ENCODE data around the gene ST3GAL5.

ST3GAL5 gene

DNA sequence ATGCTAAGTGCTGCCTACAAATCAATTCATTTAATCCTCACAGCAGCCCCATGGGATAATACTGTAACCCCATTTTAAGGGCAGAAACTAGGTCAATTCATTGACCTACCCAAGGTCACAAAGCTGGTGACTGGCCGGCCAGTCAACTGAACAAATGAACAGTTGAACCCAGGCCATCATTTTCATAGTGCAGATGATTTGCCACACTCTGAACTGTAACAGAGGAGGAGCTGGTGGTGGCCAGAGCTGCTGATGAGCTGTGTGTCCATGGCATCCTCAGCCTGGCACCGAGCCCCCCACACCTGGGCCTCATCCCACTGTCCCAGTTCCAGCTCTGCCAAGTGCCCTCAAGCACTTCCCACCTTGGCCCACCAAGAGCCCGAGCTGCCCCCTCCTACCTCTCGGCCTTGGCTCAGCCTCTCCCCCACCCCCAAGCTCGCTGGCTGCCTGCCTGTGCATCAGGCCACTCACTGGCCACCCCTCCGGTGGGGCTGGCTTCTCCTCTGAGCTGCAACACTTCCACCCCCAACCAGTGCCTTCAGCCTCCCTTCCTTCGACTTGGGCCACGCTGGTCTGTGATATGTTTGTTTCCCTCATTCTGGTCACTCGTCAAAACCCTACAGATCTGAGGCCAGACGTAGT, 76.6 kb downstream of the ST3GAL5 start:
- no peaks in the 10 kb centered on the region for H3K9me3 ChIP-seq (ENCODE audit: control insufficient read depth, insufficient read depth, low read depth, low read length)
- H3K27ac ChIP-seq (ENCODE audit: low read depth, low read length) = no peak overlapping the region
- no peaks in the 10 kb centered on the region for H3K36me3 ChIP-seq (ENCODE audit: control insufficient read depth, insufficient read depth, low read length)

DNA sequence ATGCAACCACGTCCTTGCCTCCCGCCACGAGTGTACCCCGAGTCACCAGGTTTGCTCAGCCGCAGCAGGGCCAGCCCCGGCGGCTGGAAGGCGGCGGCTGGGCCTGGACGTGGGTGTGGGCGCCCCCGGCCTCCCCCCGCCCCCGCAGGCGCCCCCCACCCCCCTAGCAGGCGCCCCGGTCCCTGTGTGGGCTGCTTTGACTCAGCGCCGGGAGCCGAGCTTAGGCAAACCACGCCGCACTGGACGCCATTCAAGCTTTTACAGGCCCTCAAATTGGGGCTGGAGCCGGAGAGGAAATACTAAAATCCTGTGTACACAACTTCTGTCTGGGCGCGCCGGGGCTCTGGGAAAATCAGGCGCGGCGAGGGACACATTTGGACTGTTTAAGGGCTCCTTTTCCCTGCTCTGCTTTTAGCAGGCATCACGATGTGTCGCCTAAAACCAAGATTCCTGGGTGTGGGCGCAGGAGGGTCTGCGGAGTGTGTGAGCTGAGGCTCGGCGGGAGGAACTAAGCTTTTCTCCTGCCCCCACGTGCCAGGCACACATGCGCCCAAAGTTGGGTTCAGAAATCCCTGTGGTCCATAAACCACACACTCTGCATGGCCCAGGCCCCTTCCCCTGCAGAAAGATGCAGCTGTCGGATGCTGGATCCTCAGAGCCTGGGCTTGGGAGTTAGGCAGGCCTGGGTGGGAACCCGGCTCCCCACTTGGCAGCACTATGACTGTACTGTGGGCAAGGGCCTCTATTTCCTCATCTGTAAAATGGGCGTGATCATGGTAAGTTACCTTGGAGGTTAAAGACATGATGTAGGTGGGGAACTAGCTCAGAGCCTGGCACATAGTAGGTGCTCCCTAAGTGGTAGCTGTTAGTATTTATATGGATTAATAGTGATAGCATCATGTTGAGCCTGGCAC, 77.4 kb downstream of the ST3GAL5 start:
- H3K9me3 ChIP-seq (ENCODE audit: control insufficient read depth, insufficient read depth, low read depth, low read length) = no peaks in the 10 kb centered on the region
- H3K27me3 ChIP-seq (ENCODE audit: control insufficient read depth, insufficient read depth, low read length) = no peaks in the 10 kb centered on the region
- H3K27ac ChIP-seq (ENCODE audit: low read depth, low read length) = no peak overlapping the region
- H3K9ac ChIP-seq (ENCODE audit: low read length) = no peak overlapping the region
- no peak overlapping the region for H3K4me3 ChIP-seq (ENCODE audit: low read depth, low read length)
- H3K36me3 ChIP-seq (ENCODE audit: control insufficient read depth, insufficient read depth, low read length) = no peaks in the 10 kb centered on the region
- H3K4me1 ChIP-seq (ENCODE audit: control insufficient read depth, insufficient read depth, low read length) = peaks cover 5% of the 10 kb centered on the region; the same call in 1 of the 2 replicates

More for the DNA sequence above, 76.6 kb downstream of the ST3GAL5 start:
- Histone ChIP-seq H3K9ac (ENCODE audit: low read length) (no peak overlapping the region), H3K4me3 (ENCODE audit: low read depth, low read length) (no peak overlapping the region), H3K4me1 (ENCODE audit: control insufficient read depth, insufficient read depth, low read length) (peaks cover 5% of the 10 kb centered on the region; the same call in 1 of the 2 replicates), H3K27me3 (ENCODE audit: control insufficient read depth, insufficient read depth, low read length) (no peaks in the 10 kb centered on the region)

- Histone ChIP-seq H3K27ac (ENCODE audit: low read depth, low read length) (no peak overlapping the region), H3K4me1 (ENCODE audit: control insufficient read depth, insufficient read depth, low read length) (peaks cover 5% of the 10 kb centered on the region; the same call in 1 of the 2 replicates), H3K4me3 (ENCODE audit: low read depth, low read length) (no peak overlapping the region), H3K9me3 (ENCODE audit: control insufficient read depth, insufficient read depth, low read depth, low read length) (no peaks in the 10 kb centered on the region), H3K27me3 (ENCODE audit: control insufficient read depth, insufficient read depth, low read length) (no peaks in the 10 kb centered on the region), H3K9ac (ENCODE audit: low read length) (no peak overlapping the region), H3K36me3 (ENCODE audit: control insufficient read depth, insufficient read depth, low read length) (no peaks in the 10 kb centered on the region)
Observed at GRCh38 chr2:85810371-85811179, 78.2 kb downstream of the ST3GAL5 start.

DNA sequence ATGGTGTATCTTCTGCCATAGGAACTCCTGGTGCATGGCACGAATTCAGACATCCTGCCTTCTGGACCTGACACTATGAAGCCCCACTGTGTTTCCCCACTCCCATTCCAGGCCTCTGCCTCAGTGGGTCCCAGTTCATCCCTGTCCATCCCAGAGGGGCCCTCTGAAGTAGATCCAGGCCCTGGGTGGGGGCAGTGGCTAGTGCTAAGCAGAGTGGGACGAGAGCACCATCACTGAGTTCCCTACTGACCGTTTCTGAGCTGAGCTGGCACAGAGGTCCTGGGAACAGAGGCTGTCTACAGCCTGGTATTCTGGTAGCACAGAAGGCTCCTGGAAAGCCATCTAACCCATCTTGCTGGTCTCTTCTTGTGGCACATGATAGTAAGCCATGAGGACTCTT, 81.0 kb downstream of the ST3GAL5 start:
- no peaks in the 10 kb centered on the region for H3K9me3 ChIP-seq (ENCODE audit: control insufficient read depth, insufficient read depth, low read depth, low read length)
- H3K27me3 ChIP-seq (ENCODE audit: control insufficient read depth, insufficient read depth, low read length) = no peaks in the 10 kb centered on the region
- peaks cover 8% of the 10 kb centered on the region; the same call in 1 of the 2 replicates for H3K4me1 ChIP-seq (ENCODE audit: control insufficient read depth, insufficient read depth, low read length)
- H3K9ac ChIP-seq (ENCODE audit: low read length) = no peak overlapping the region
- no peaks in the 10 kb centered on the region for H3K36me3 ChIP-seq (ENCODE audit: control insufficient read depth, insufficient read depth, low read length)
- H3K4me3 ChIP-seq (ENCODE audit: low read depth, low read length) = no peak overlapping the region
- no peak overlapping the region for H3K27ac ChIP-seq (ENCODE audit: low read depth, low read length)

- no peaks in the 10 kb centered on the region for H3K36me3 ChIP-seq (ENCODE audit: control insufficient read depth, insufficient read depth, low read length)
- H3K27ac ChIP-seq (ENCODE audit: low read depth, low read length) = no peak overlapping the region
- peaks cover 8% of the 10 kb centered on the region; the same call in 1 of the 2 replicates for H3K4me1 ChIP-seq (ENCODE audit: control insufficient read depth, insufficient read depth, low read length)
- H3K9ac ChIP-seq (ENCODE audit: low read length) = no peak overlapping the region
- H3K4me3 ChIP-seq (ENCODE audit: low read depth, low read length) = no peak overlapping the region
- H3K27me3 ChIP-seq (ENCODE audit: control insufficient read depth, insufficient read depth, low read length) = no peaks in the 10 kb centered on the region
- no peaks in the 10 kb centered on the region for H3K9me3 ChIP-seq (ENCODE audit: control insufficient read depth, insufficient read depth, low read depth, low read length)
Observed at GRCh38 chr2:85806358-85807118, 82.3 kb downstream of the ST3GAL5 start.

DNA sequence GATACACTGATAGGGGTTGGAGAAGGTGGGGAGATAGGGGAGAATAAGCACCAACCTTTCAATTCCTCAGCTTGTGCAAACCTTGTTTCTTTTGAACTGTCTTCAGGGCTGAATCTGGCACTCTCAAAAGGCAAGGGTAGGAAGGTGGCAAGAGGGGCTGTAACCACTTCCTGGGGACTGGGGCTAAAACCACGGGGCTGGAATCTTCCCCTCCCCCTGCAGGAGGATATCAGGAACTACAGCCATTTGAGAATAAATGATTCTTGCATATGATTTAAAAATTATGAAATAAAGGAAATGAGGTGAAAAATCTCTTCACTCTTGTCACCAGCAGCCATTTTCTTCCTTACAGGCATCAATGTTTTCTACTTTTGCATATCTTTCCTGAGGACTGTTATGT, 84.2 kb downstream of the ST3GAL5 start:
- no peaks in the 10 kb centered on the region for H3K27me3 ChIP-seq (ENCODE audit: control insufficient read depth, insufficient read depth, low read length)
- H3K9ac ChIP-seq (ENCODE audit: low read length) = no peak overlapping the region
- no peaks in the 10 kb centered on the region; the same call in 1 of the 2 replicates for H3K9me3 ChIP-seq (ENCODE audit: control insufficient read depth, insufficient read depth, low read depth, low read length)
- H3K27ac ChIP-seq (ENCODE audit: low read depth, low read length) = no peak overlapping the region
- H3K4me3 ChIP-seq (ENCODE audit: low read depth, low read length) = no peak overlapping the region
- H3K4me1 ChIP-seq (ENCODE audit: control insufficient read depth, insufficient read depth, low read length) = peaks cover 2% of the 10 kb centered on the region; the same call in 1 of the 2 replicates
- H3K36me3 ChIP-seq (ENCODE audit: control insufficient read depth, insufficient read depth, low read length) = no peaks in the 10 kb centered on the region

DNA sequence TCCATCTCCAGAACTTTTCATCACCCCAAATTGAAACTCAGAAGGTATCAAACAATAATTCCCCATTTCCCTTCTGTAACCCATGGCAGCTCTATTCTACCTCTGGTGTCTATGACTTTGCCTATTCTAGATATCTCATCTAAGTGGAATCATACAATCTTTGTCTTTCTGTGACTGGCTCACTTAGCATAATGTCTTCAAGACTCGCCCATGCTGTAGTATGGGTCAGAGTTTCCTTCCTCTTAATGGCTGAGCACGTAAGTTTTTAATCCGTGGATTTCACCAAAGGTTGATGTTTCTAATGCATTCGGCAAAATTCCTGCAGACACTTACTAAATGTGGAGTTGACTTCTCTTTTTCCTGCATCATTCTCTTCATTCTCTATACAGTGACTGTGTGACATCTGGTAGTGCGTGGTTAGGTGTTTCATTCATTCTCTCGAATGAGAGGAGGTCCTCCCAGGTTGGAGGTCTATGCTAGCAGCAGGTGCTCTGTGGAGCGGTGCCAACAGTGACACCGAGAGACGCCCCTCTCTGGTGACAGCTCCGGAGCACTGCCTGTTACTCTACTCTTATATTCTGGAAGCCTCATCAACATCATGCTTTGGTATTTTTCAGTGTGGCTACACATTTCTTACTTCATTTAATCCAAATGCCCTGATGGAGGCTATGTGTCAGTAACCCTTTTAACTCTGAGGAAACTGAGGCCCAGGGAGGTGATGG, 84.9 kb downstream of the ST3GAL5 start:
- H3K36me3 ChIP-seq (ENCODE audit: control insufficient read depth, insufficient read depth, low read length) = no peaks in the 10 kb centered on the region
- H3K4me1 ChIP-seq (ENCODE audit: control insufficient read depth, insufficient read depth, low read length) = peaks cover 2% of the 10 kb centered on the region; the same call in 1 of the 2 replicates
- no peak overlapping the region for H3K9ac ChIP-seq (ENCODE audit: low read length)
- H3K9me3 ChIP-seq (ENCODE audit: control insufficient read depth, insufficient read depth, low read depth, low read length) = no peaks in the 10 kb centered on the region; the same call in 1 of the 2 replicates
- H3K27me3 ChIP-seq (ENCODE audit: control insufficient read depth, insufficient read depth, low read length) = no peaks in the 10 kb centered on the region
- H3K27ac ChIP-seq (ENCODE audit: low read depth, low read length) = no peak overlapping the region
- H3K4me3 ChIP-seq (ENCODE audit: low read depth, low read length) = no peak overlapping the region

GRCh38 chr2:85802354-85803103, 86.3 kb downstream of the ST3GAL5 start:
- Histone ChIP-seq H3K9ac (ENCODE audit: low read length) (no peak overlapping the region), H3K9me3 (ENCODE audit: control insufficient read depth, insufficient read depth, low read depth, low read length) (no peaks in the 10 kb centered on the region; the same call in 1 of the 2 replicates), H3K36me3 (ENCODE audit: control insufficient read depth, insufficient read depth, low read length) (no peaks in the 10 kb centered on the region), H3K4me3 (ENCODE audit: low read depth, low read length) (no peak overlapping the region), H3K4me1 (ENCODE audit: control insufficient read depth, insufficient read depth, low read length) (peaks cover 2% of the 10 kb centered on the region; the same call in 1 of the 2 replicates), H3K27ac (ENCODE audit: low read depth, low read length) (no peak overlapping the region), H3K27me3 (ENCODE audit: control insufficient read depth, insufficient read depth, low read length) (no peaks in the 10 kb centered on the region)

GRCh38 chr2:85801871-85802270, 86.9 kb downstream of the ST3GAL5 start:
- Histone ChIP-seq H3K4me3 (ENCODE audit: low read depth, low read length) (no peak overlapping the region), H3K9me3 (ENCODE audit: control insufficient read depth, insufficient read depth, low read depth, low read length) (no peaks in the 10 kb centered on the region; the same call in 1 of the 2 replicates), H3K27ac (ENCODE audit: low read depth, low read length) (no peak overlapping the region), H3K9ac (ENCODE audit: low read length) (no peak overlapping the region), H3K36me3 (ENCODE audit: control insufficient read depth, insufficient read depth, low read length) (no peaks in the 10 kb centered on the region), H3K27me3 (ENCODE audit: control insufficient read depth, insufficient read depth, low read length) (no peaks in the 10 kb centered on the region), H3K4me1 (ENCODE audit: control insufficient read depth, insufficient read depth, low read length) (peaks cover 2% of the 10 kb centered on the region; the same call in 1 of the 2 replicates)

Data from HUES6 (cell line).